Gastrocnemius medialis (tissue), 4 donors: ENCODE measurements around the gene MLXIPL.

Experiments
- POLR2A ChIP-seq, 2 donors: fragments of 450-650 bp; IDR thresholded peaks; one replicate each; pipeline ENCODE4 v1.6.1; 2017; ENCODE audit warnings: antibody characterized with exemption in 2 of 2, mild to moderate bottlenecking in 2 of 2, moderate library complexity in 2 of 2
- TF ChIP-seq, protein P1 (sequence below), 5 experiments: fragments of 450-650 bp in 3 of 5; fragments of 200-600 bp in 2 of 5; sonication (generic) in 2 of 5; IDR thresholded peaks in 4 of 5; conservative IDR thresholded peaks in 1 of 5; 1 replicate in 4 of 5; 2 replicates in 1 of 5; pipeline ENCODE4 v1.5.1; 2016 to 2019; ENCODE audit warnings: antibody characterized with exemption in 5 of 5, mild to moderate bottlenecking in 3 of 5, moderate library complexity in 3 of 5

DNA sequence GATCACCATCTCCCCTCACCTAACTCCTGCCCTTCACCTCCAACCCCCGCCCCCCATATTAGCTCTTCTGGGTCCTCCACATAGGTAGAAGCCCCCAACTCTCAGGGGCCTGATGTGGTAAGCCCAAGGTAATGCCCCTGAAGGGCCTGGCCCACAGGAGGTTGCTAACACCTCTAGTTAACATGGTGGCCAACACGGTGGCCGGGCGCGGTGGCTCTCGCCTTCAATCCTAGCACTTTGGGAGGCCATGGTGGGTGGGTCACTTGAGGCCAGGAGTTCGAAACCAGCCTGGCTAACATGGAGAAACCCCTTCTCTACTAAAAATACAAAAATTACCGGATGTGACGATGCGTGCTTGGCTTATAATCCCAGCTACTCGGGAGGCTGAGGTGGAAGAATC is 954 bp upstream of the MLXIPL start:
- TF ChIP-seq, protein P1, sequence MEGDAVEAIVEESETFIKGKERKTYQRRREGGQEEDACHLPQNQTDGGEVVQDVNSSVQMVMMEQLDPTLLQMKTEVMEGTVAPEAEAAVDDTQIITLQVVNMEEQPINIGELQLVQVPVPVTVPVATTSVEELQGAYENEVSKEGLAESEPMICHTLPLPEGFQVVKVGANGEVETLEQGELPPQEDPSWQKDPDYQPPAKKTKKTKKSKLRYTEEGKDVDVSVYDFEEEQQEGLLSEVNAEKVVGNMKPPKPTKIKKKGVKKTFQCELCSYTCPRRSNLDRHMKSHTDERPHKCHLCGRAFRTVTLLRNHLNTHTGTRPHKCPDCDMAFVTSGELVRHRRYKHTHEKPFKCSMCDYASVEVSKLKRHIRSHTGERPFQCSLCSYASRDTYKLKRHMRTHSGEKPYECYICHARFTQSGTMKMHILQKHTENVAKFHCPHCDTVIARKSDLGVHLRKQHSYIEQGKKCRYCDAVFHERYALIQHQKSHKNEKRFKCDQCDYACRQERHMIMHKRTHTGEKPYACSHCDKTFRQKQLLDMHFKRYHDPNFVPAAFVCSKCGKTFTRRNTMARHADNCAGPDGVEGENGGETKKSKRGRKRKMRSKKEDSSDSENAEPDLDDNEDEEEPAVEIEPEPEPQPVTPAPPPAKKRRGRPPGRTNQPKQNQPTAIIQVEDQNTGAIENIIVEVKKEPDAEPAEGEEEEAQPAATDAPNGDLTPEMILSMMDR (IDR thresholded peaks at IDR 0.05 in 4 of 5, conservative IDR thresholded peaks at IDR 0.05 in 1 of 5), result no peak
- TF ChIP-seq POLR2A (IDR thresholded peaks at IDR 0.05), result no peak
